Measurements from ENCODE around the gene DHPS.

DNA sequence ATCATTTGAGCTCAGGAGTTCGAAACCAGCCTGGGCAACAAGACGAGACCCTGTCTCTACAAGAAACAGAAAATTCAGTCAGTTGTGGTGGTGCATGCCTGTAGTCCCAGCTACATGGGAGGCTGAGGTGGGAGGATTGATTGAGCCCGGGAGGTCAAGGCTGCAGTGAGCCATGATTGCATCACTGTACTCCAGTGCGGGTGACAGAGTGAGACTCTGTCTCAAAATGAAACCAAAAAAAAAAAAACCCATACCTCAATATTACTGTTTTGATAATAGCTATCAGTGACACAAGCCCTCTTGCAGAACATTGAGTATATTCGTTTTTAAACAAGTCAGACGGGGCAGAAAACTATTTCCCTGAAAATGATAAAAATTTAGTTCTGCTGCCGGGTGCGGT lies 54.7 kb downstream of the DHPS start:
- TF ChIP-seq, protein P1, sequence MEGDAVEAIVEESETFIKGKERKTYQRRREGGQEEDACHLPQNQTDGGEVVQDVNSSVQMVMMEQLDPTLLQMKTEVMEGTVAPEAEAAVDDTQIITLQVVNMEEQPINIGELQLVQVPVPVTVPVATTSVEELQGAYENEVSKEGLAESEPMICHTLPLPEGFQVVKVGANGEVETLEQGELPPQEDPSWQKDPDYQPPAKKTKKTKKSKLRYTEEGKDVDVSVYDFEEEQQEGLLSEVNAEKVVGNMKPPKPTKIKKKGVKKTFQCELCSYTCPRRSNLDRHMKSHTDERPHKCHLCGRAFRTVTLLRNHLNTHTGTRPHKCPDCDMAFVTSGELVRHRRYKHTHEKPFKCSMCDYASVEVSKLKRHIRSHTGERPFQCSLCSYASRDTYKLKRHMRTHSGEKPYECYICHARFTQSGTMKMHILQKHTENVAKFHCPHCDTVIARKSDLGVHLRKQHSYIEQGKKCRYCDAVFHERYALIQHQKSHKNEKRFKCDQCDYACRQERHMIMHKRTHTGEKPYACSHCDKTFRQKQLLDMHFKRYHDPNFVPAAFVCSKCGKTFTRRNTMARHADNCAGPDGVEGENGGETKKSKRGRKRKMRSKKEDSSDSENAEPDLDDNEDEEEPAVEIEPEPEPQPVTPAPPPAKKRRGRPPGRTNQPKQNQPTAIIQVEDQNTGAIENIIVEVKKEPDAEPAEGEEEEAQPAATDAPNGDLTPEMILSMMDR (IDR thresholded peaks at IDR 0.05) = no peak
- TF ChIP-seq POLR2A (IDR thresholded peaks at IDR 0.05) = no peak

All from breast epithelium (tissue), 3 donors.